NCI-H460 (cell line): ENCODE measurements around the gene CCR7. TPM values are rescaled to one million over a fixed set of nuclear protein-coding genes. Genes with fewer than 3 reads are reported as not detected.

Source experiments
- DNase-seq: peaks from one replicate; pipeline ENCODE4 v3.0.0-alpha.2; 2016; ENCODE audit warnings: low read depth; ENCODE audit errors: extremely low read depth
- total RNA-seq: library from RNA; depleted of rRNA; stranded (reverse); fragments of >200 nt; shearing (Covaris generic); gene quantifications from 2 replicates; pipeline ENCODE4 v1.2.3, GENCODE V29; 2014

Gene CCR7
- total RNA-seq, 1 experiment from 2014 or later, result not detected

DNA sequence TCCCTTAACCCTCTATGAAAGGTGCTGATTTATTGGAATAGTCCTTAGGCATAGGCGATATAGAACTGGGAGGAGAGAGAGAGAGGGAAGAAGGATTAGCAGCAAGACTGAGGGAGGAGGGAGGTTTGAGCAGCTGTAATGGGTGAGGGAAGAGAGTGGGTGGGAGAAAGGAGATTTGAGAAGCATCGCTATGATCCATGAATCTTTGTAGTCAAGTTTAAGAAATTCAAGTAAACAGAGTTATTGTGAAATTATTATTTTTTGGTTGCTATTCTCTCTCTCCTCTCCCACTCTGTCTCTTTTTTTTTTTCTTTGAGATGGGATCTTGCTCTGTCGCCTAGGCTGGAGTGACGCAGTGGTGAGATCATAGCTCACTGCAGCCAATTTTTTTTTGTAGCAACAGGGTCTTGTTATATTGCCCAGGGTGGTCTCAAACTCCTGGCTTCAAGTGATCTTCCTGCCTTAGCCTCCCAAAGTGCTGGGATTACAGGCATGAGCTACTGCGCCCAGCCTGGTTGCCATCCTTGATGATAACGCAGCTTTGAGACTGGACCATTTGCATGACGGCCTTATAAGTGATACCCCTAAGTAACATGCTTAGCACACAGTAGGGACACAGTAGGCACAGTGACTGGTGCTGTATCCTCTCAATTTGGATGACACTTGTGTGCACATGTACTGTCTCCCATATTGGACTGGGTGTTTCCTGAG, 42.9 kb downstream of the CCR7 start:
- DNase-seq, result no peak

- no peak for DNase-seq
These were observed 44.2 kb downstream of the CCR7 start for GRCh38 chr17:40520991-40521453.

DNA sequence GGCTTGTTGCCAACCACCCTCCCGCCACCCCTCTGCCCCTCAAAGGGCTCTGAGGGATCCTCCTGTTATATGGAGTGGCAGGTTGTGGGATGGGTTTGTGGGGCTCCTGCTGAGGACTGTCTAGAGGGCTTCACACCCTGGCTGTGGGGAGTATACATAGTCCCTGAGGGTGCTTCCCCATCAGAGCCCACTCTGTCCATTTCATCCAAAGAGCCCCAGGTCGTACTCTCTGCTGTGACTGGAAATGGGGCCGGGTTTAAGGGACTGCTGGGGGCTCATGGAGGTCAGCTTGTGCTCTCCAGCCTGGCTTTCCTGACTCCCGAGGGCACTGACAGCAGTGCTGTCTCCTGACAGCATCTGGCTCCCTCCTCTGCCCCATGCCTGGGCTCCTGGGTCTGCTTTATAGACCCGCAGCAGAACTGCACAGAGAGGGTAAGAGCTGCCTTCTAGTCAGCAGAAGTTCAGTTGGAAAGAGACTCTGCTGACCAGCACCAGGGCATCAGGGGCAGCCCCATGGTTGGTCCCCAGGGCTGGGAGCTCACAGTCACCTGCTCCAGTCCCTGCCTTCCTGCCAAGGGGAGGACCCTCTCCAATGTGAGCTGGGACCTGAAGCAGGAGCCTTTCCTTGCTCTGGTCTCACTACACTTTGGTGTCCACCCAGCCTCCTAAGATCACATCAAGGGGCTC, 46.0 kb downstream of the CCR7 start:
- no peak for DNase-seq

DNA sequence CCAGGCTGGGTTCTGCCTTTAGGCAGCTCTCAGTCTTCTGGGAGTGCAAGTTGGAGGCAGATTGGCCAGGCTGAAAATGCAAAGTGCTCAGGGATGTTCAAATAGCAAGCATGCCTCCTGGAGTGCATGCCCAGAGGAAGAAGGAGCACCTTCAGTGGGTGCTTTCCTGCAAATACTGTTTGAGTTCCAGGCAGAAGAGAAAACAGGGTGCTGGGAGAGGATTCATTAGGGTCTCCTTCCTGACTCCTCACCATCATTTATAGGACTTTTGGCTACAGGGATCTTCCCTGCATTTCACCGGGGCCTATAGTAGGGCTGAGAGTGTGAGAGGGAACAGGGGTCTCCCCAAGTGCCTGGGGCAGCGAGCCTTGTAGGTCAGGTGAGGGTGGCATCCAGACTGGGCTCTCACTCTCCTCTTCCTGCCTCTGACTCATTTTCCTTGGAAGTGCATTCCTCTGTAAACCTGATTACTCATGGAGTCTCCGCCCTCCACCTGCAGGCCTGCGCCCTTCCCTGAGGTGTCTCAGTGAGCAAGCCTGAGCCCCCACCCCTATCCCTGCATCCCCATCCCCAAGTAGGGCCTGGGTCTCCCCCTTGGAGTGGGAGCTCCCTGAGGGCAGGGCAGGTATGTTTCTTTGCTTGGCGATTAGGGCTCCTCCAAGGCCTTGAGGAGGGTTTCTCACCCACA, 46.7 kb downstream of the CCR7 start:
- DNase-seq, result no peak

GRCh38 chr17:40517981-40518380, 47.3 kb downstream of the CCR7 start:
- DNase-seq, result no peak

GRCh38 chr17:40517286-40517662, 48.0 kb downstream of the CCR7 start:
- DNase-seq, result no peak

DNA sequence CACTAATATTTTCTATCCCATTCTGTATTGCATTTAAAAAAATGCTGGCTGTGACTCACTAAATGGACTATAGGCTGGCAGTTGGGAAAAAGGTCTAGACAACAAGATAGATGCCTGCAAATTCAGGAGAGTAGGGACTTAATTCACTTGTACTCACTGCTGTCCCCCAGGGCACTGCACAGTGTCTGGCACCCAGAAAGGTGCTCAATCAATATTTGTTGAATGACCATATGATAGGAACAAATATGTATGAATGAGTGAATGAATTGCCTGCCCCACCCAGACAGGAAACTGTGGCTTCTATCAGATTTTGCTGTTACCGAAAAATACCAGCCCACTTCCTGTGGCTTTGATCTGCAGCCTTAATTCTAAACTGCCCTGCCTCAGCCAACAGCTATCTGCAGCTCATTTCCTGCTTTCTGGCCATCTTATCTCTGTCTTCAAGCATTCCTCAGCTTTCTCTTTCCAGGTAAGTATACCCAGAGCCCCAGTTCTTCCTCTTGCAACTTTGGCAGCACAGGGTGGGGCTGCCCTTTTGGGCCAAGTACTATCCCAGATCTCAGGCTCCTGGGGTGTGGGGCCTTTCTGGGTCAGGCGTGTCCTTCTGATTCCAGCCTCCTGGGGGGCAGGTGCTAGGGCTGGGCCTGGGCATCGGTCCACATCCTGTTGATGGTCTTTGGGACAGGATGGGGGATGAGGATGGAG, 48.5 kb downstream of the CCR7 start:
- DNase-seq, result no peak

- no peak for DNase-seq
These were observed 49.7 kb downstream of the CCR7 start for GRCh38 chr17:40515491-40516041.

DNA sequence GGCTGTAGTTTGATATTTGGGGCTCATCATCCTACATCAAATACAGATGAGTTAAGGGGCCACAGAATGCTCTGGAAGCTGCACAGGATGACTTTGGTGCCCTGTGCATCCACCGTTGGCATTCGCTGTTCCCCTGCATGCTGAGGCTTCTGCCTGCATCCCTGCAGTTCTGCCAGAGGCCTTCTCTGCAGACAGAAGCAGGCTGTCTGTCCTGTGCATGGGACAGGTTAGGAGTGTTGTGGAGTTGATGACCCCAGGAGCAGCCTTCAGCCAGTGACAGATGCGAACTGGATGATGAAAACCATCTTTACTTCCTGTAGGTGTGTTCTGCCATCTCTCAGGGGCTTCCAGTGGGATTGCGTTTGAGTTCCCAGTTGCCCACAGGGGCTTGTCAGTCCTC, 50.3 kb downstream of the CCR7 start:
- no peak for DNase-seq

- no peak for DNase-seq
These were observed 51.0 kb downstream of the CCR7 start for GRCh38 chr17:40514013-40514875.

DNA sequence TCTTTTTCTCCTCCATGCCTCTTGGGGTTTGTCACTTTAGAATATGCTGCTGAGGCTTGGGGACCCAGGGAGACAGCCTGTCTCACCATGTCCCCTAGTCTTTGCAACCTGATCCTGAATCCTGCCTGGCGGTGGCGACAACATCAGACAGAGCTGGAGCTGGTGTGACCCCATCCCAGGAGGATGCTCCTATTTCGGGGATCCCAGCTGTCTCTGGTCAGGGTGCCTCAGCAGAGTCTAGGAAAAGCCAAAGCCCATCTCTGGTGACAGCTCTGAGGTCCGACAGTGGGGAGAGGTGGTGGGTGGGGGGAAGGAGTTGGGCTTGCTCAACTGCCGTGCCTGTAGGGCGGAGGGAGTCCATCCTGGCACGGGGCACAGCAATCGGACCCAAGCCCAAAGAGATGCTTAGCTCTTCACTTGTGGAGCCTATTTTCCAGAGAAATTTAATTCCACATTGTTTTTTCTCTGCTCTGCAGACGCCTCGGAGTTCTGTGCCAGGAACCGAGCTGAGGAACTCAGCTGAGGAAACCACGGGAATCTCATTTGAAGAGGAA, 53.5 kb downstream of the CCR7 start:
- no peak for DNase-seq

GRCh38 chr17:40511136-40511535, 54.1 kb downstream of the CCR7 start:
- no peak for DNase-seq

DNA sequence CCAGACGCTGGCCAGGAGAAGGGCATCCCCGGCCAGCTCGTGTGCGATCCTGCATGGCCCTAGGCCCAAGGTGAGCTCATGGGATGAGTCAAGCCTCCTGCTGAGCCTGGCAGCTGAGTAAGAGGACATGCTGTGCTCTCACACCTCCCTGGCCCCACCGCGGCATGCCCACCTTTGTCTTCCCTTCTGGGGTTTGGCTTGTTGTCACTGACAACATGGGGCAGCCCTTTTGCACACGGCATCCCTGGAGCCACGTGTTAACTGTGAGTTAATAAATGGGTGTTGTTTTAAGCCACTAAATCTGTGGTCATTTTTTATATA, 55.0 kb downstream of the CCR7 start:
- no peak for DNase-seq

GRCh38 chr17:40509626-40510327, 55.5 kb downstream of the CCR7 start:
- no peak for DNase-seq

- no peak for DNase-seq
These were observed 58.5 kb downstream of the CCR7 start for GRCh38 chr17:40506786-40507185.
